Stimulated activated naive CD8-positive, alpha-beta T cell treated with anti-CD3 and anti-CD28 coated beads, Interleukin-15, amount 100 ng/mL, for 72 hours (primary cell): ENCODE data around the gene ETS1.

Experiments
- ATAC-seq: fragments of 150-1000 bp; cut with Tn5 transposase; 2 replicates; pipeline ENCODE4 v1.10.0; 2021; ENCODE audit warnings: mild to moderate bottlenecking, moderate library complexity
- DNase-seq, 2 donors: peaks; one replicate each; pipeline ENCODE4 v3.0.0; 2021 to 2022
- H3K27ac Mint-ChIP-seq, 2 donors: one replicate each; pipeline ENCODE4 v1.8.0; 2022; ENCODE audit warnings: mild to moderate bottlenecking in 2 of 2, mixed read lengths in 2 of 2, moderate library complexity in 2 of 2
- H3K27me3 Mint-ChIP-seq: one replicate; pipeline ENCODE4 v1.8.0; 2022; ENCODE audit warnings: mixed read lengths
- H3K4me1 Mint-ChIP-seq: one replicate; pipeline ENCODE4 v1.8.0; 2022; ENCODE audit warnings: mild to moderate bottlenecking, mixed read lengths
- H3K4me3 Mint-ChIP-seq, 2 donors: one replicate each; pipeline ENCODE4 v1.8.0; 2022; ENCODE audit warnings: mild to moderate bottlenecking in 2 of 2, mixed read lengths in 2 of 2, moderate library complexity in 1 of 2
- H3K9me3 Mint-ChIP-seq, 2 donors: one replicate each; pipeline ENCODE4 v1.8.0; 2022; ENCODE audit warnings: mixed read lengths in 2 of 2

Gene ETS1

DNA sequence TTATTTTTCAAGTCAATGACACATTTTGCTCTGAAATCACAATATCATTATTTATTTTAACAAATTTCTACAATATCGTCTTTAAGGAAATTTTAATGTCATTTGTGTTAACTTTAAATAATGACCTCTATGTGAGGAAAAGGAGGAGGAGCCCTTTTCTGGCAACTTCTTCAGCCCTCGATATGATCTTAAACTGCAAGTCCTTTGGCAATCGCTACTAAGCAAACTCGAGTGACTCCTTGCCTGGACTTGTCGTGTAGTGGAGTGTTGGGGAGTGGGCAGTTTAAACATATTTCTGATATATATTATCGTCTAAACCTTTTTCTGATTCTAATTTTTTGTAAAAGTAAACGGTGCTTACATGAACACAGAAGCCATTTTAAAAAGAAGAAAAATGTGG, 16.7 kb downstream of the ETS1 start:
- DNase-seq: no peak
- Mint-ChIP-seq H3K27ac (no peak overlapping the region), H3K9me3 (no peaks in the 10 kb centered on the region), H3K4me3 (no peak overlapping the region), H3K27me3 (no peaks in the 10 kb centered on the region), H3K4me1 (peaks cover 58% of the 10 kb centered on the region)
- ATAC-seq: no peak

GRCh38 chr11:128569291-128569690, 18.1 kb downstream of the ETS1 start:
- Mint-ChIP-seq H3K4me1 (peaks cover 45% of the 10 kb centered on the region), H3K9me3 (no peaks in the 10 kb centered on the region), H3K27me3 (no peaks in the 10 kb centered on the region), H3K4me3 (no peak overlapping the region), H3K27ac (peak overlapping the region in 1 of 2 donors; percentile 19)
- ATAC-seq (no peak), DNase-seq (no peak)

DNA sequence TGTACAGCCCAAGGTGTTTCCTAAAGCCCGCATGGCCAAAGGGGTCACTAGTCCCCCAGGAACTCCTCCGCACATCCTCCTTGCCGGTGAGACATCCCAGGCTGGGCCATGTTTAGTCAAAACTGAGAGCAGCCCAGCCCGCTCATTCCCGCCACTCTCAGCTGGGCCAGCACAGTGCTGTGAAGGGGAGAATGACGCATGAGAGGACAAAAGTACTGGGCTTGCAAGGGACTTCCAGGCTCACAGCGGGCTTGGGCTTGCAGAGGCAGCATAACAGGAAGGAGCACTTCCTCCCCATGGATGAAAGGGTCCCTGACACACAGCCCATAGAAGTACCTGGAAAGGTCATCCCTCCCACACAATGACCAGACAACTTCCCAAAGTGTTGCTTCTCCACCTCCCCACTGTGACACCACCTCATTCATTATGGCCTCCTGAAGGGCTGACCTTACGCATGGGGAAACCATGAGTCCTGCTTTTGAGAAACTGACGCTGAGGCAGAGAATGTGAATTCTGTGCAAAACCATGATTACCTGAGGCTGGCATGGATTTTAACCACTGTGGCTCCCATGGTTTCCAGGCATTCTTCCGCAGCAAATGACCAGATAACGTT, 19.1 kb downstream of the ETS1 start:
- Mint-ChIP-seq H3K4me3 (no peak overlapping the region), H3K27me3 (no peaks in the 10 kb centered on the region), H3K4me1 (peaks cover 39% of the 10 kb centered on the region), H3K9me3 (no peaks in the 10 kb centered on the region), H3K27ac (no peak overlapping the region)
- DNase-seq (peak in 1 of 2 donors; percentile 27), ATAC-seq (peak; percentile 64)

DNA sequence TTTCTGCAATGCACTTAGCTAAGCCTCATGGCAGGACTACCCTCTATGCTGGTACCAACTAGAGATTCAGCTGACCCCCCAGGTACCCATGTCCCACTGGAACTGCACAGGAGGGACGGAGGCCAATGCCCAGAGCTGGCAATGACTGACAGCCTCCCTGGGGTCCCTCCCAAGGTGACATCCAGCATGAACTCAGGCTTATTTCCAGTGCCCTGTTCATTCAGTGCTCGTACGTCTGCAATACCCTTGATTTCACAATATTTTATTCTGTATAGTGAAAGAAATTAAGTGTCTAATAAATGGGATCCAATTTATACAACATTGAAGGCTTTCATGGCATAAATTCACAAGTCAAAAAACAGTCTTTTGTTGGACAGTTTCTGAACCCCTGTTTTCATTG, 20.2 kb downstream of the ETS1 start:
- no peak for ATAC-seq
- H3K27ac Mint-ChIP-seq: peak overlapping the region in 1 of 2 donors; percentile 8
- no peak overlapping the region for H3K4me3 Mint-ChIP-seq

GRCh38 chr11:128565881-128566280, 21.5 kb downstream of the ETS1 start:
- ATAC-seq (no peak), DNase-seq (no peak)
- H3K4me3 Mint-ChIP-seq: no peak overlapping the region
- no peak overlapping the region for H3K27ac Mint-ChIP-seq
- no peaks in the 10 kb centered on the region for H3K27me3 Mint-ChIP-seq
- peaks cover 31% of the 10 kb centered on the region for H3K4me1 Mint-ChIP-seq
- no peaks in the 10 kb centered on the region for H3K9me3 Mint-ChIP-seq

More for the DNA sequence above, 20.2 kb downstream of the ETS1 start:
- Mint-ChIP-seq H3K9me3 (no peaks in the 10 kb centered on the region), H3K4me1 (peaks cover 31% of the 10 kb centered on the region), H3K27me3 (no peaks in the 10 kb centered on the region)
- no peak for DNase-seq

- Mint-ChIP-seq H3K27ac (no peak overlapping the region), H3K27me3 (no peaks in the 10 kb centered on the region), H3K9me3 (no peaks in the 10 kb centered on the region), H3K4me1 (peaks cover 34% of the 10 kb centered on the region), H3K4me3 (no peak overlapping the region)
- DNase-seq: no peak
- no peak for ATAC-seq
Observed at GRCh38 chr11:128564642-128565245, 22.6 kb downstream of the ETS1 start.

GRCh38 chr11:128563942-128564641, 23.3 kb downstream of the ETS1 start:
- no peaks in the 10 kb centered on the region for H3K9me3 Mint-ChIP-seq
- no peaks in the 10 kb centered on the region for H3K27me3 Mint-ChIP-seq
- no peak overlapping the region for H3K4me3 Mint-ChIP-seq
- peaks cover 41% of the 10 kb centered on the region for H3K4me1 Mint-ChIP-seq
- ATAC-seq: no peak
- H3K27ac Mint-ChIP-seq: no peak overlapping the region
- no peak for DNase-seq

- Mint-ChIP-seq H3K4me1 (peaks cover 37% of the 10 kb centered on the region), H3K9me3 (no peaks in the 10 kb centered on the region), H3K4me3 (no peak overlapping the region), H3K27me3 (no peaks in the 10 kb centered on the region), H3K27ac (no peak overlapping the region)
- ATAC-seq (no peak), DNase-seq (no peak)
Observed at GRCh38 chr11:128563308-128563707, 24.1 kb downstream of the ETS1 start.

- ATAC-seq (peak; percentile 91), DNase-seq (peak in 1 of 2 donors; percentile 46)
- Mint-ChIP-seq H3K27me3 (no peaks in the 10 kb centered on the region), H3K4me1 (peaks cover 13% of the 10 kb centered on the region), H3K27ac (no peak overlapping the region), H3K4me3 (no peak overlapping the region), H3K9me3 (no peaks in the 10 kb centered on the region)
Observed at GRCh38 chr11:128559496-128560103, 27.8 kb downstream of the ETS1 start.

DNA sequence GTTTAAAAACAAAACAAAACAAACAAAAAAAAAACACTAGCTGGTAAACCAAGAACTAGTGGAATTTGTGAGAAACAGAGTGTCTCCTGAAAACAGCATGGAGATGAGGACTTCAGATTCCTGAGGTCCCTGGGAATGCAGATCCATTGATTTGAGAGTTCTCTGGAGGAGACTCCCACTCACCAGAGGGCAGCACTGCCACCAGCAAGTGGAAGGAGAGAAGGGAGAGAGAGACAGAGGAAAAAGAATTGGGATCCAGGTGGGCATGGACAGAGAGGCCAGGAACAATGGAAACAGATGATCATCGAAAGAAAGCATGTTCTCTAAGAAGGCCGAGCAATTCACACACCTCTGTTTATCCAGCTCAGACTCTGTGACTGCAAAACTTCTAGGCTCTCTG, 31.8 kb downstream of the ETS1 start:
- Mint-ChIP-seq H3K4me3 (no peak overlapping the region), H3K9me3 (no peaks in the 10 kb centered on the region), H3K27me3 (no peaks in the 10 kb centered on the region), H3K27ac (peak overlapping the region in 1 of 2 donors; percentile 87), H3K4me1 (peaks cover 53% of the 10 kb centered on the region)
- DNase-seq (no peak), ATAC-seq (no peak)

- Mint-ChIP-seq H3K4me1 (peaks cover 59% of the 10 kb centered on the region), H3K27me3 (no peaks in the 10 kb centered on the region), H3K9me3 (no peaks in the 10 kb centered on the region), H3K4me3 (peak overlapping the region; percentile 49 to 63), H3K27ac (peak overlapping the region in 1 of 2 donors; percentile 93)
- DNase-seq (no peak), ATAC-seq (no peak)
Observed at GRCh38 chr11:128553662-128554362, 33.5 kb downstream of the ETS1 start.

DNA sequence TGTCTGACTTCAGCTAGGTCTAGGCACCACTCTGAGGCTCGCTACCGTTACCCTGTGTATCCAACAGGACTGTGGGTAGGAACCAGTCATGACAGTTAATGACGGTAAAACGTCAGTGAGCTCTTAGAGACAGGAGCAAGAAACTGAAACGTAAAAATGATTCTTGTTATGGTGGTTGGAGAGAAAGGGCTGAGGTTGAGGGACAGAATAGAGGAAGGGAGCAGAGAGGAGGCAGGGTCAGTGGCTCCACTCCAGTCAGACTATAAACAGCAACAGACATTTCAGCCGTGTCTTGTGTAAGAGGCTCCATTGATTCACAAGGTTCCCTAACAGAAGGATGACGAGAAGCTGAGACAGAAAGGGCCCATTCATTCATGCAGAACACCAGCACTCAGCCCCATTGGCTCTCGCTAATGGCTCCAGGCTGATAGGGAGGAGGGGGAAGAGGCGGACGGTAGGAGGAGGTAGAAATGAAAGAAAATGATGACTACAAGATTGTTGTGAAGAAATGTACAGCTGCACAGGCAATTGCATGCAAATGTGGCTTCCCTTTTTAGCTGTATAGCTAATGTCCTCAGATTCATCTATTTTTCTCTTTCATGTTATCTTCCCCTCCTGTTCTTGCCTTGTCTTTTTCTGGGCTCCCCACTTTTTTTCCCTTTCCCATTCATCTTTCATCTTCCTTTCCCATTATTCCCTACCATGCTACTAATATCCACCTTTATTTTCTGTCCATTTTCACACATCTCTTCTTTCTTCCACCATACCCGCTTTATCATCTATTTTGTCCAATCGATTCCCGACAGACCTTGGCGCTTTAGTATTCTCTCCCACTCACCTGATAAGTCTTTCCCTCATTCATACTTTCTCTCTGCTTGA, 34.3 kb downstream of the ETS1 start:
- DNase-seq (peak in 1 of 2 donors; percentile 34), ATAC-seq (peak; percentile 0)
- H3K4me3 Mint-ChIP-seq: peak overlapping the region; percentile 49 to 63
- peak overlapping the region; percentile 9 to 93 for H3K27ac Mint-ChIP-seq
- H3K4me1 Mint-ChIP-seq: peaks cover 65% of the 10 kb centered on the region
- H3K27me3 Mint-ChIP-seq: no peaks in the 10 kb centered on the region
- H3K9me3 Mint-ChIP-seq: no peaks in the 10 kb centered on the region

DNA sequence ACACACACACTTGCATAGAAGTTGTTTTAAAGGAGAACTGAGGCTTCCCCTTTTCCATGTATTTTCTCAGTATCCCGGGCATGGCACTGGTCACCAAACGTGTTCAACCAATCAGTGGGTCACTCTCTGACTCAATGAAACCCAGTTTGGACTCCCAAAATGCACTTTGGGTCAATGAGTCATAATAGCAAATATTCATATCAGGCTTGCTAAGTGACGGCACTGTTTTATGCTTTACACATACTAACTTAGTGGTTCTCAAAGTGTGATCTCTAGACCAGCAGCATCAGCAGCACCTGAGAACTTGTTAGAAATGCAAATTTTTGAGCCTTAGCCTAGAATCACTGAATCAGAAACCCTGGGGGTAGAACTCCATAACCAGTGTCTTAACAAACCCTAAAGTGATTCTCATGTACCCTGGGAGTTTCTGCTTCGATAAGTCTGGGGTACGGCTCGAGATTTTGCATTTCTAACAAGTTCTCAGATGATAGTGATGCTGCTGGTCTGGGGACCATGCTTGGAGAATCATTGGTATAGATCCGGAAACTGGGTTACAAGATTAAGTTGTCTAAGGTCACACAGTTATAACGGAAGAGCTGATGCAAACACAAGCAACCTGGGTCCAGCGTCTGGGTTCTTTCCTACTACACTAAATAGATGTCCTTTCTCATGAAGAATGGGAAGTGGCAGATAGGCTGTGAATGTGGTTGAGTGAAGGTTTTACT, 35.6 kb downstream of the ETS1 start:
- peaks cover 77% of the 10 kb centered on the region for H3K4me1 Mint-ChIP-seq
- H3K27ac Mint-ChIP-seq: peak overlapping the region; percentile 93 to 98
- DNase-seq: peak; percentile 52 to 66
- no peaks in the 10 kb centered on the region for H3K9me3 Mint-ChIP-seq
- H3K27me3 Mint-ChIP-seq: no peaks in the 10 kb centered on the region
- peak overlapping the region; percentile 63 to 71 for H3K4me3 Mint-ChIP-seq
- ATAC-seq: peak; percentile 92

DNA sequence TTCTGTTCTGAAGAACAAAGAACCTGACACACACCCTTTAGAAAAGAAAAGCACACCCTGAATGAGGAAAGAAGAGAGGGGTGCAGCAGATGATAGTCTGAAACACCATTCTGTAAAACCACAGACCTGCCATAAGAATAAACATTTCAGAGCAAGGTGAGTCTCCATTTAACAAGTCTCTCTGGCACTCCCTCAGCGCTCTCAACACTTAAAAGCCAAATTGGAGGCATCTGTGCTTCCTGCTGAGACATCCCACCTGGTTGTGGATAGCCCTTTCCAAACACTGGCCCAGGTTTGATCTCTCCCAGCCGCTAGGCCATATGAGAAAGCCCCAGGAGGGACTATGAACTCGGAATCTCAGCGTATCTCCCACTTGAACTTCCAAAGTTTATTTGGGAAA, 36.3 kb downstream of the ETS1 start:
- H3K27ac Mint-ChIP-seq: peak overlapping the region; percentile 93 to 98
- H3K4me3 Mint-ChIP-seq: peak overlapping the region; percentile 63 to 71
- peaks cover 82% of the 10 kb centered on the region for H3K4me1 Mint-ChIP-seq
- DNase-seq: peak in 1 of 2 donors; percentile 30
- no peaks in the 10 kb centered on the region for H3K9me3 Mint-ChIP-seq
- no peak for ATAC-seq
- H3K27me3 Mint-ChIP-seq: no peaks in the 10 kb centered on the region
